GM23248 (cell line): ENCODE data around the gene FUT8. TPM values are rescaled to one million over a fixed set of nuclear protein-coding genes. Genes with fewer than 3 reads are reported as not detected.

Experiments used
- DNase-seq: peaks from one replicate; pipeline ENCODE4 v3.0.0-alpha.2; 2015
- H2AFZ ChIP-seq: fragments of 200-600 bp; sonication (generic); 2 replicates; pipeline ENCODE4 v1.6.1; 2016; ENCODE audit warnings: antibody characterized with exemption
- H3F3A ChIP-seq: fragments of 200-600 bp; sonication (generic); 2 replicates; pipeline ENCODE4 v1.6.1; 2016; ENCODE audit warnings: mild to moderate bottlenecking, antibody characterized with exemption, mixed run types; ENCODE audit not compliant: insufficient read depth
- H3K27ac ChIP-seq: fragments of 200-600 bp; sonication (generic); 2 replicates; pipeline ENCODE4 v1.5.1; 2016; ENCODE audit warnings: mild to moderate bottlenecking
- H3K27me3 ChIP-seq: fragments of 200-600 bp; sonication (generic); replicated peaks from 2 replicates; pipeline ENCODE4 v1.6.1; 2016; ENCODE audit warnings: mild to moderate bottlenecking; ENCODE audit not compliant: insufficient read depth
- H3K36me3 ChIP-seq: fragments of 200-600 bp; sonication (generic); 2 replicates; pipeline ENCODE4 v1.6.1; 2016; ENCODE audit warnings: low read depth, mild to moderate bottlenecking
- H3K4me1 ChIP-seq: fragments of 200-600 bp; sonication (generic); 2 replicates; pipeline ENCODE4 v1.6.1; 2016; ENCODE audit warnings: mild to moderate bottlenecking; ENCODE audit not compliant: insufficient read depth
- H3K4me2 ChIP-seq: fragments of 200-600 bp; sonication (generic); one replicate; pipeline ENCODE4 v1.6.1; 2016; ENCODE audit warnings: mild to moderate bottlenecking; ENCODE audit not compliant: unreplicated experiment
- H3K4me3 ChIP-seq: fragments of 200-600 bp; sonication (generic); 2 replicates; pipeline ENCODE4 v1.5.1; 2016; ENCODE audit warnings: mild to moderate bottlenecking
- H3K79me2 ChIP-seq: fragments of 200-600 bp; sonication (generic); 2 replicates; pipeline ENCODE4 v1.6.1; 2016; ENCODE audit warnings: mild to moderate bottlenecking; ENCODE audit not compliant: insufficient read depth
- H3K9ac ChIP-seq: fragments of 200-600 bp; sonication (generic); 2 replicates; pipeline ENCODE4 v1.6.1; 2016; ENCODE audit warnings: mild to moderate bottlenecking
- H3K9me2 ChIP-seq: fragments of 200-600 bp; sonication (generic); 2 replicates; pipeline ENCODE4 v1.6.1; 2016; ENCODE audit warnings: mixed run types, mild to moderate bottlenecking, moderate library complexity; ENCODE audit not compliant: insufficient read depth
- H3K9me3 ChIP-seq: fragments of 200-600 bp; sonication (generic); one replicate; pipeline ENCODE4 v1.6.1; 2017; ENCODE audit warnings: low read depth
- H4K20me1 ChIP-seq: fragments of 200-600 bp; sonication (generic); 2 replicates; pipeline ENCODE4 v1.6.0; 2016; ENCODE audit not compliant: insufficient read depth
- EZH2 ChIP-seq: fragments of 200-600 bp; sonication (generic); IDR thresholded peaks from 2 replicates; pipeline ENCODE4 v1.6.1; 2018; ENCODE audit warnings: antibody characterized with exemption, mild to moderate bottlenecking; ENCODE audit not compliant: insufficient read depth, poor library complexity, severe bottlenecking
- EZH2phosphoT487 ChIP-seq: fragments of 200-600 bp; sonication (generic); IDR thresholded peaks from 2 replicates; pipeline ENCODE4 v1.6.1; 2018; ENCODE audit warnings: antibody characterized with exemption, moderate library complexity, mild to moderate bottlenecking, low read depth; ENCODE audit not compliant: insufficient read depth
- WGBS, 2 experiments: methylation state at CpG; one replicate each; pipeline ENCODE4 v1.1.6; 2015 to 2017; ENCODE audit warnings: low lambda C conversion rate in 2 of 2, low coverage in 1 of 2; ENCODE audit errors: missing lambda C conversion rate in 2 of 2; 5-methylcytosine and 5-hydroxymethylcytosine counted together
- in situ Hi-C: fragments of 300-500 bp; cut with MboI; formaldehyde crosslinking; loops from 2 replicates; pipeline ENCODE4 v1.15.0; 2020
- polyA plus RNA-seq: library from polyadenylated mRNA; unstranded; fragments of >200 nt; fragmentation: Nextera tagmentation; extraction: Ambion mirVana; gene quantifications from 2 replicates; pipeline ENCODE4 v1.2.1, GENCODE V29; 2016
- total RNA-seq: library from RNA; depleted of rRNA; stranded (reverse); fragments of >200 nt; shearing (Covaris generic); gene quantifications from 2 replicates; pipeline ENCODE4 v1.2.3, GENCODE V29; 2014

FUT8 gene
- total and polyA plus RNA-seq, 2 experiments from 2014 or later: 40.0 to 60.6 TPM

DNA sequence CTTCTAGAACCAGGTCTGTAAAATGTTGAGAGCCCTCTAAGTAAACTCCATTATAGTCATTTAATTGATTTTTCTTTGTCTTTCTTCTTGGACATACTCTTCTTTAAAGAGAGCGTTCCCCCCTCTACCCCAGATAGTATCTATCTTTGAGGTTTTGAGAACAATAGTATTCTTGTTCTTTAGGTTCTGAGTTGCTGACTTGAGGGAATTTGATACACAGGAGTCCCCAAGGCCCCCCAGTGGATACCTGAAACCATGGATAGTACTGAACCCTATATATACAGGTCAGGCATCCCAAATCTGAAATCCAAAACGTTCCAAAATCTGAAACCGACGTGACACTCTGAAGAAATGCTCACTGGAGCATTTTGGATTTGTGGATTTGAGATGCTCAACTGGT, 65.5 kb downstream of the FUT8 start:
- Histone ChIP-seq H3K79me2 (peaks cover 99% of the 10 kb centered on the region), H3K9ac (no peak overlapping the region), H3K4me1 (peaks cover 20% of the 10 kb centered on the region), H3K27ac (peak overlapping the region; percentile 4; the same call in 1 of the 2 replicates), H3K36me3 (no peaks in the 10 kb centered on the region), H3K9me3 (no peaks in the 10 kb centered on the region), H3K4me3 (no peak overlapping the region), H3K4me2 (peak overlapping the region; percentile 41), H3K27me3 (no peaks in the 10 kb centered on the region), H3F3A (peaks cover 22% of the 10 kb centered on the region), H3K9me2 (no peaks in the 10 kb centered on the region), H2AFZ (peak overlapping the region; percentile 27; the same call in 1 of the 2 replicates), H4K20me1 (no peaks in the 10 kb centered on the region)
- in situ Hi-C loops: no loop called here
- no peak for DNase-seq
- 95 to 100% methylated on average over 4 of the region's 4 CpGs for WGBS, 2 experiments
- TF ChIP-seq EZH2phosphoT487 (no peak), EZH2 (no peak)

DNA sequence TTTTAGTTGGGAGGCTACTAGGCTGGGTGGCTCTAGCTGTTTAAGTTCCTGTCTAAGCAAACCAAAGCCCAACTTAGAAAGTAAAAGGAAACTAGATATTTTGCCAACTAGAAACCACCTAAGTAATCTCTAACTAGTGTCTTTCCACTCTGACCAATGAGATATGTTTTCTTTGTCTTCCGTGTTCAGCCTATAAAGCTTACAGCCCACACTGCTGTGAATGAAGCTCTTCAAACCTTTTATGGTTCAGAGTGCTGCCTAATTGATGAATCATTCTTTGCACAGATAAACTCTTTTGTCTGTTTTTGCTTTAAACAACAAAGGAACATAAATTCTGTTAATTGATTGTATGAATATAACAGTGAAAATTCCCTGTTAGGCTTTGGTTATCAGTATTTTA, 66.1 kb downstream of the FUT8 start:
- H3K9ac ChIP-seq: peak overlapping the region; percentile 0
- H2AFZ ChIP-seq: peak overlapping the region; percentile 27
- peak overlapping the region; percentile 4 for H3K27ac ChIP-seq
- in situ Hi-C loops: no loop called here
- 3 to 15% methylated on average over 1 of the region's 1 CpG for WGBS, 2 experiments
- no peaks in the 10 kb centered on the region for H3K9me2 ChIP-seq
- peak overlapping the region; percentile 41 for H3K4me2 ChIP-seq
- TF ChIP-seq EZH2phosphoT487 (no peak), EZH2 (no peak)
- no peaks in the 10 kb centered on the region for H4K20me1 ChIP-seq
- H3K4me1 ChIP-seq: peaks cover 24% of the 10 kb centered on the region
- peak; percentile 74 for DNase-seq
- H3K27me3 ChIP-seq: no peaks in the 10 kb centered on the region
- peaks cover 98% of the 10 kb centered on the region for H3K79me2 ChIP-seq
- peaks cover 22% of the 10 kb centered on the region for H3F3A ChIP-seq
- H3K4me3 ChIP-seq: peak overlapping the region; percentile 27; the same call in 1 of the 2 replicates
- no peaks in the 10 kb centered on the region for H3K36me3 ChIP-seq
- H3K9me3 ChIP-seq: no peaks in the 10 kb centered on the region

DNA sequence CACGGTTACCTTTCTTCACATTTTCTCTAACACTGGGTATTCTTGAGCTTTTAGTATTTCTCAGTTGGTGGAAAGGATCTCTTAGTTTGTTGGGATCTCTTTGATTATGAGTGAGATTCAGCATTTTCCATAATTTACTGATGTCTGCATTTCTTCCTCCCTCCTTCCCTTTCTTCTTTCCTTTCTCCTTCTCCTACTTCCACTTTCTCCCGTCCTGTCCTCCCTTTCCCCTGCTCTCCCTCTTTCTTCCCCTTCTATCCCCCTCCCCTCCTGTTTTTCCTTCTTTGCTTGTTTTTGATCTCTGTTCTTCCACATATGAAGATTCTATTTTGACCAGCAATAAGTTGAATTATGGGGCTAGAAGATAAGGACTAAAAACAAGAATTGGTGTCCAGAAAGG, 66.9 kb downstream of the FUT8 start:
- no peak for TF ChIP-seq EZH2phosphoT487
- TF ChIP-seq EZH2: no peak
- WGBS, 2 experiments: 93 to 97% methylated on average over 2 of the region's 2 CpGs
- H3K4me1 ChIP-seq: peaks cover 28% of the 10 kb centered on the region
- no peak overlapping the region for H3K27ac ChIP-seq
- H3K27me3 ChIP-seq: no peaks in the 10 kb centered on the region
- peak overlapping the region; percentile 41 for H3K4me2 ChIP-seq
- no peak for DNase-seq
- no peaks in the 10 kb centered on the region for H3K9me3 ChIP-seq
- no peaks in the 10 kb centered on the region for H3K36me3 ChIP-seq
- in situ Hi-C loops: no loop called here
- H3K79me2 ChIP-seq: peaks cover 98% of the 10 kb centered on the region
- H3F3A ChIP-seq: peaks cover 28% of the 10 kb centered on the region
- H3K9me2 ChIP-seq: no peaks in the 10 kb centered on the region
- H3K4me3 ChIP-seq: no peak overlapping the region
- H4K20me1 ChIP-seq: no peaks in the 10 kb centered on the region
- no peak overlapping the region for H3K9ac ChIP-seq
- H2AFZ ChIP-seq: no peak overlapping the region

- H3K4me3 ChIP-seq: peak overlapping the region; percentile 6; the same call in 1 of the 2 replicates
- H3K79me2 ChIP-seq: peaks cover 98% of the 10 kb centered on the region
- 0 out of 2 replicates have a peak, but pooled peaks cover 7% of the 10 kb centered on the region for H4K20me1 ChIP-seq
Measured at GRCh38 chr14:65482757-65483438, 70.4 kb downstream of the FUT8 start.

More at GRCh38 chr14:65482757-65483438, 70.4 kb downstream of the FUT8 start:
- in situ Hi-C loops: no loop called here
- Histone ChIP-seq H3F3A (peaks cover 23% of the 10 kb centered on the region), H3K36me3 (no peaks in the 10 kb centered on the region), H3K4me2 (peak overlapping the region; percentile 18), H2AFZ (peak overlapping the region; percentile 13; the same call in 1 of the 2 replicates), H3K4me1 (peaks cover 28% of the 10 kb centered on the region), H3K27me3 (no peaks in the 10 kb centered on the region), H3K9ac (peak overlapping the region; percentile 9; the same call in 1 of the 2 replicates), H3K27ac (peak overlapping the region; percentile 22), H3K9me3 (no peaks in the 10 kb centered on the region), H3K9me2 (no peaks in the 10 kb centered on the region)
- WGBS, 2 experiments: 14 to 18% methylated on average over 4 of the region's 4 CpGs
- DNase-seq: peak; percentile 28
- no peak for TF ChIP-seq EZH2phosphoT487
- no peak for TF ChIP-seq EZH2
